Mesendoderm (in vitro differentiated cells): ENCODE data around the gene MAGED1.
A peak's percentile ranks its signal among the peaks of the same experiment; 100 is the strongest.

Experiments used
- DNase-seq: peaks from one replicate; pipeline ENCODE4 v3.0.0; 2013
- H2AK5ac ChIP-seq: 2 replicates; pipeline ENCODE4 v1.6.1; 2013; ENCODE audit warnings: low read length, inconsistent platforms
- H2BK120ac ChIP-seq: 2 replicates; pipeline ENCODE4 v1.6.1; 2013; ENCODE audit warnings: low read depth, mild to moderate bottlenecking, low read length, moderate library complexity, mixed read lengths
- H2BK15ac ChIP-seq: replicated peaks from 2 replicates; pipeline ENCODE4 v1.6.1; 2013; ENCODE audit warnings: low read depth, mild to moderate bottlenecking, moderate library complexity
- H2BK5ac ChIP-seq: 2 replicates; pipeline ENCODE4 v1.6.1; 2013; ENCODE audit warnings: low read length, inconsistent platforms
- H3K18ac ChIP-seq: 2 replicates; pipeline ENCODE4 v1.6.1; 2013; ENCODE audit warnings: mild to moderate bottlenecking, low read length, mixed read lengths
- H3K23ac ChIP-seq: one replicate; pipeline ENCODE4 v1.6.1; 2013; ENCODE audit warnings: low read length
- H3K27ac ChIP-seq: 2 replicates; pipeline ENCODE4 v1.5.1; 2013; ENCODE audit warnings: low read depth, mild to moderate bottlenecking, inconsistent platforms, low read length, moderate library complexity
- H3K27me3 ChIP-seq: 2 replicates; pipeline ENCODE4 v1.6.1; 2013; ENCODE audit warnings: low read length, control low read depth, mild to moderate bottlenecking, inconsistent platforms; ENCODE audit not compliant: insufficient read depth, poor library complexity
- H3K36me3 ChIP-seq: 2 replicates; pipeline ENCODE4 v1.6.1; 2013; ENCODE audit warnings: low read length, inconsistent platforms; ENCODE audit not compliant: control insufficient read depth, insufficient read depth
- H3K4ac ChIP-seq: one replicate; pipeline ENCODE4 v1.6.1; 2013; ENCODE audit warnings: low read depth, mild to moderate bottlenecking, low read length, moderate library complexity
- H3K4me1 ChIP-seq: 2 replicates; pipeline ENCODE4 v1.6.1; 2013; ENCODE audit warnings: low read depth, low read length, inconsistent platforms; ENCODE audit not compliant: control insufficient read depth
- H3K4me2 ChIP-seq: 2 replicates; pipeline ENCODE4 v1.6.1; 2013; ENCODE audit warnings: low read length
- H3K4me3 ChIP-seq: 2 replicates; pipeline ENCODE4 v1.5.1; 2013; ENCODE audit warnings: mild to moderate bottlenecking, low read length
- H3K56ac ChIP-seq: one replicate; pipeline ENCODE4 v1.6.1; 2013; ENCODE audit warnings: low read length
- H3K79me1 ChIP-seq: 2 replicates; pipeline ENCODE4 v1.6.1; 2013; ENCODE audit warnings: low read length, inconsistent platforms
- H3K79me2 ChIP-seq: 2 replicates; pipeline ENCODE4 v1.6.1; 2013; ENCODE audit warnings: mild to moderate bottlenecking, low read length; ENCODE audit not compliant: control insufficient read depth, insufficient read depth
- H3K9ac ChIP-seq: 2 replicates; pipeline ENCODE4 v1.6.1; 2013; ENCODE audit warnings: low read length, inconsistent platforms
- H4K5ac ChIP-seq: one replicate; pipeline ENCODE4 v1.6.1; 2013; ENCODE audit warnings: low read length
- H4K8ac ChIP-seq: one replicate; pipeline ENCODE4 v1.6.1; 2013; ENCODE audit warnings: low read depth, mild to moderate bottlenecking, control low read depth, low read length, moderate library complexity
- WGBS: extraction: QIAGEN DNeasy Blood & Tissue Kit; methylation state at CpG from one replicate; pipeline ENCODE4 v1.1.7; 2013; ENCODE audit warnings: low lambda C conversion rate, missing lambda C conversion rate; ENCODE audit not compliant: insufficient coverage; ENCODE audit errors: extremely low coverage; 5-methylcytosine and 5-hydroxymethylcytosine counted together

Gene MAGED1

DNA sequence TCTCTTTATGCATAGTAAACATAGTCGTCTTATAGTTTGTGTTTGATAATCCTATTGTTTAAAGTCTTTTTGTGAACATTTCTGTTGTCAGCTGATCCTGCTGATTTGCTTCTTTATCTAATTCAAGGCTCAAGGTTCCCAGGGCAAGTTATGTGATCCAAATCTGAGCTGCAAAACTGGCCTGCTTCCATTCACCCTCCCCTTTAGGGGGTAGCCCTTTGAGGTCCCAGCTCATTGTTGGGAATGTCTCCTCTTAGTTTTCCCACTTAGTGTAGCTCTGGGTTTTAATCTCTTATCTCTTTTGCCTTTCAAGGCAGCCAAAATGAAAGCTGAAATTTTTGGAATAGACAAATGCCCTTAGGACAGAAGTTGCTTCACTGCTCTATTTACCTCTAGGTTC lies 40.2 kb upstream of the MAGED1 start:
- Histone ChIP-seq H3K27me3 (no peaks in the 10 kb centered on the region), H2BK15ac (no peak overlapping the region), H2BK5ac (no peak overlapping the region), H3K4me2 (no peak overlapping the region), H3K4me3 (no peak overlapping the region), H3K27ac (no peak overlapping the region), H2BK120ac (no peak overlapping the region), H4K8ac (no peak overlapping the region), H3K4me1 (peaks cover 5% of the 10 kb centered on the region), H3K9ac (no peak overlapping the region), H2AK5ac (no peak overlapping the region), H3K36me3 (no peaks in the 10 kb centered on the region), H3K79me1 (no peaks in the 10 kb centered on the region), H4K5ac (no peak overlapping the region), H3K56ac (no peak overlapping the region), H3K4ac (no peak overlapping the region), H3K23ac (no peak overlapping the region), H3K79me2 (peaks cover 3% of the 10 kb centered on the region), H3K18ac (no peak overlapping the region)
- WGBS = no CpG with 5 or more reads among the region's 1 CpG
- peak; percentile 66 for DNase-seq

DNA sequence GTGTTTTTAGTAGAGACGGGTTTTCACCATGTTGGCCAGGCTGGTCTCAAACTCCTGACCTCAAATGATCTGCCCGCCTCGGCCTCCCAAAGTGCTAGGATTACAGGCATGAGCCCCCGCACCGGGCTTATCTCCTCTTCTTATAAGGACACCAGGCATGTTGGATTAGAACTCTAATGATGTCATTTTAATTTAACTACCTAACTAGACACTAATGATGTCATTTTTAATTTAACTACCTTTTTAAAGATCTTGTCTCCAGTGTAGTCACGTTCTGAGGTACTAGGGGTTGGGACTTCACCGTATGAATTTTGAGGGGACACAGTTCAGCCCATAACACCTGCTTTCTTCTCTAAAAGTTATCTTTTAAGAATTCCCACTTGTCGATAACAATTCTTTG lies 37.7 kb upstream of the MAGED1 start:
- Histone ChIP-seq H2AK5ac (no peak overlapping the region), H2BK5ac (no peak overlapping the region), H3K27me3 (no peaks in the 10 kb centered on the region), H3K4ac (no peak overlapping the region), H3K27ac (no peak overlapping the region), H2BK120ac (no peak overlapping the region), H3K79me2 (peaks cover 3% of the 10 kb centered on the region), H3K4me3 (no peak overlapping the region), H3K4me1 (peaks cover 5% of the 10 kb centered on the region), H3K4me2 (no peak overlapping the region), H3K79me1 (no peaks in the 10 kb centered on the region), H3K56ac (no peak overlapping the region), H3K23ac (no peak overlapping the region), H3K9ac (no peak overlapping the region), H4K8ac (no peak overlapping the region), H4K5ac (no peak overlapping the region), H3K36me3 (no peaks in the 10 kb centered on the region), H2BK15ac (no peak overlapping the region), H3K18ac (no peak overlapping the region)
- DNase-seq = no peak
- WGBS = 100% methylated on average over 1 of the region's 8 CpGs

DNA sequence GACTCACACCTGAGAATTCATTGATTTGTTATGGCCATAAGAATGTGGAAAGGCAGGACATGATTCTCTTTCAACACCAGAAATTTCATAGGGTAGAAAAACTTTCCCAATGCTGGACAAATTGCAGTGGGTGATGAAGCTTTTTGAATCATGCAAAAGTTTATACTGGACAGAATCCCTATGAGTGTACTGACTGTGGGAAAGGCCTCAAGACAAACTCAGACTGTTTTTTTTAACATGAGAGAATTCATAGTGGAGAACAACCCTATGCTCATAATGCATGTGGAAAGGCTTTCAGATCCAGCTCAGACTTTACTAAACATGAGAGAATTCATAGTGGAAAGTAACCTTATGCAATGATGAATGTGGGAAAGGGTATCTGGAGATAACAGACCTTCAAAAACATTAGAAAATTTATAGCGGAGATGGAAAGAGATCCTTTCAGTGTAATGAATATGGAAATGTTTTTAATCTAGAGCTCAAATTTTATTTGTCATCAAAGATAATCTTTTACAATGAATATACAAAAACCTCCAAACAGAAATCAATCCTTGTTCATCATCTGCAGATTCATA lies 36.2 kb upstream of the MAGED1 start:
- no peak overlapping the region for H2BK120ac ChIP-seq
- H3K27me3 ChIP-seq = no peaks in the 10 kb centered on the region
- no peak overlapping the region for H3K23ac ChIP-seq
- no peak for DNase-seq
- H3K56ac ChIP-seq = no peak overlapping the region
- H3K79me2 ChIP-seq = peaks cover 3% of the 10 kb centered on the region
- no peak overlapping the region for H2BK5ac ChIP-seq
- H3K4ac ChIP-seq = no peak overlapping the region
- H2BK15ac ChIP-seq = no peak overlapping the region
- no peak overlapping the region for H3K27ac ChIP-seq
- no peak overlapping the region for H2AK5ac ChIP-seq
- peaks cover 5% of the 10 kb centered on the region for H3K4me1 ChIP-seq
- H4K5ac ChIP-seq = no peak overlapping the region
- no peak overlapping the region for H3K18ac ChIP-seq
- WGBS = no CpG with 5 or more reads among the region's 1 CpG
- H3K4me2 ChIP-seq = no peak overlapping the region
- no peaks in the 10 kb centered on the region for H3K36me3 ChIP-seq
- no peak overlapping the region for H3K4me3 ChIP-seq
- no peaks in the 10 kb centered on the region for H3K79me1 ChIP-seq
- H4K8ac ChIP-seq = no peak overlapping the region
- H3K9ac ChIP-seq = no peak overlapping the region

DNA sequence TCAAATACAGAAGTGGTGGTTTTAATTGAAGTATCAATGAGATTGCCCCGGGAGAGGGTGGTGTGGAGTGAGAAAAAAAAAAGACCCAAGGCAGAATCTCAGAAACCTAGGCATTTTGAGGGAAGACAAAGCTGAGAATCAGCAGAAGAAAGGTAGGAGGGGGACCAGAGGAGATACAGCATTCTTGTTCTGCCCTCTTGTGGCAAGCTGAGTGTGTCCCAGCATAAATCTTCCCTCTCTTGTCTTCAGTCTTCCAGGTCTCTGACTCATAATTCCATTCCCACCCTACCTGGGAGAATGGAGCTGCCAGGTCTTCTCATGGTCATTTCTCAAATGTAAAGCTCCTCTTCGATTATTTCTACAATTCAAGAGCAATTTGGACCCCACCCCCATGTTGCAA lies 32.7 kb upstream of the MAGED1 start:
- H3K79me2 ChIP-seq = peaks cover 5% of the 10 kb centered on the region
- H3K4me1 ChIP-seq = no peaks in the 10 kb centered on the region

GRCh38 chrX:51862920-51863319 lies 30.5 kb upstream of the MAGED1 start:
- Histone ChIP-seq H3K23ac (no peak overlapping the region), H4K8ac (no peak overlapping the region), H3K56ac (no peak overlapping the region), H4K5ac (no peak overlapping the region), H2BK120ac (no peak overlapping the region), H3K4me2 (no peak overlapping the region), H3K9ac (no peak overlapping the region), H3K79me2 (peaks cover 9% of the 10 kb centered on the region), H2AK5ac (no peak overlapping the region), H3K4ac (no peak overlapping the region), H3K27me3 (no peaks in the 10 kb centered on the region), H2BK5ac (no peak overlapping the region), H2BK15ac (no peak overlapping the region), H3K27ac (no peak overlapping the region), H3K18ac (no peak overlapping the region), H3K79me1 (no peaks in the 10 kb centered on the region), H3K4me3 (no peak overlapping the region), H3K36me3 (no peaks in the 10 kb centered on the region), H3K4me1 (no peaks in the 10 kb centered on the region)
- DNase-seq = no peak
- WGBS = no CpG with 5 or more reads among the region's 1 CpG

More for the DNA sequence above, 32.7 kb upstream of the MAGED1 start:
- no peaks in the 10 kb centered on the region for H3K27me3 ChIP-seq
- H2BK5ac ChIP-seq = no peak overlapping the region
- H2BK120ac ChIP-seq = no peak overlapping the region
- H3K36me3 ChIP-seq = no peaks in the 10 kb centered on the region
- DNase-seq = peak; percentile 80
- no peak overlapping the region for H3K4ac ChIP-seq
- no peak overlapping the region for H3K23ac ChIP-seq
- no peak overlapping the region for H4K5ac ChIP-seq
- no peak overlapping the region for H2AK5ac ChIP-seq
- WGBS = no CpG with 5 or more reads among the region's 2 CpGs
- no peak overlapping the region for H3K27ac ChIP-seq
- H3K56ac ChIP-seq = no peak overlapping the region
- H3K79me1 ChIP-seq = no peaks in the 10 kb centered on the region
- no peak overlapping the region for H3K4me3 ChIP-seq
- no peak overlapping the region for H3K18ac ChIP-seq
- no peak overlapping the region for H3K9ac ChIP-seq
- H2BK15ac ChIP-seq = no peak overlapping the region
- no peak overlapping the region for H4K8ac ChIP-seq
- H3K4me2 ChIP-seq = no peak overlapping the region

DNA sequence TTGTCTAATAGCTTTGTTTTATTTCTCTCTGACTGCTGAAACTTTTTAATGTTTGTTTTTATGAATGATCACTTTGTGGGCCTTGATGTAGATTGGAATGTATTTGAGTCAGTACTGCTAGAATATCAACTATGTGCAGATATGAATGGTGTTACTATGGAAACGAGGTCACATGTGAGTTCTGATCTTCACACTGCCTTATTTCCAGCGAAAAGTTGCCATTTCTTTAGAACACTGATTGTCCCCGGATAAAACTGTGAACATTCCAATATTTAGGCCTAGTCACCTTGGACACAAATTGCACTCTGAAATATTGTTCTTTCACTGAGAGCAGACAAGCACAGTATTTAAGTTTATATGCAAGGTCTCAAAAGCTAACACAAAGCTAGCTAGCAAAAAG lies 27.2 kb upstream of the MAGED1 start:
- Histone ChIP-seq H3K23ac (no peak overlapping the region), H2BK15ac (no peak overlapping the region), H3K18ac (no peak overlapping the region), H4K5ac (no peak overlapping the region), H3K36me3 (no peaks in the 10 kb centered on the region), H2BK120ac (no peak overlapping the region), H4K8ac (no peak overlapping the region), H3K4me3 (no peak overlapping the region), H3K79me1 (peaks cover 4% of the 10 kb centered on the region), H3K9ac (no peak overlapping the region), H3K4ac (no peak overlapping the region), H3K27ac (no peak overlapping the region), H2BK5ac (no peak overlapping the region), H3K79me2 (peaks cover 20% of the 10 kb centered on the region), H3K4me1 (no peaks in the 10 kb centered on the region), H3K27me3 (no peaks in the 10 kb centered on the region), H2AK5ac (no peak overlapping the region), H3K4me2 (no peak overlapping the region), H3K56ac (no peak overlapping the region)
- no CpG with 5 or more reads among the region's 3 CpGs for WGBS
- DNase-seq = no peak
